GM20000 (cell line): ENCODE measurements around the gene OR51D1.

ENCODE experiments used
- DNase-seq: peaks from one replicate; pipeline ENCODE4 v3.0.0; 2012; ENCODE audit warnings: low spot score
- CTCF ChIP-seq: IDR thresholded peaks from 2 replicates; pipeline ENCODE4 v1.5.1; 2012; ENCODE audit warnings: mild to moderate bottlenecking, control low read depth; ENCODE audit errors: extremely low read depth, missing control alignments

Gene OR51D1

GRCh38 chr11:4607781-4608666, 29.3 kb upstream of the OR51D1 start, which contains the start of gene TRIM68:
Gene TRIM68, minus strand, starts transcription at chr11:4608231. Its CDS starts 2,727 bp downstream, at chr11:4605504.
- DNase-seq = peak; percentile 94
- TF ChIP-seq CTCF = no peak

- TF ChIP-seq CTCF = no peak
- DNase-seq = no peak
These were observed 26.9 kb upstream of the OR51D1 start for GRCh38 chr11:4610258-4610935.

- no peak for DNase-seq
- no peak for TF ChIP-seq CTCF
These were observed 25.3 kb upstream of the OR51D1 start for GRCh38 chr11:4611986-4612385.

- peak; percentile 20 for DNase-seq
- no peak for TF ChIP-seq CTCF
These were observed 21.3 kb upstream of the OR51D1 start for GRCh38 chr11:4615856-4616444.

GRCh38 chr11:4619514-4619913, 17.8 kb upstream of the OR51D1 start:
- TF ChIP-seq CTCF = no peak
- DNase-seq = no peak

- peak; percentile 27 for TF ChIP-seq CTCF
- DNase-seq = peak; percentile 25
These were observed 10.8 kb upstream of the OR51D1 start for GRCh38 chr11:4626207-4627099.
